22Rv1 (cell line): Measurements from ENCODE around the gene LRRTM2.

ENCODE experiments used
- H3K27ac ChIP-seq: fragments of 450-650 bp; 2 replicates; pipeline ENCODE4 v1.5.1; 2017
- ZFX ChIP-seq: fragments of 450-650 bp; IDR thresholded peaks from 2 replicates; pipeline ENCODE4 v1.6.1; 2017; ENCODE audit warnings: antibody characterized with exemption, borderline replicate concordance
- TF ChIP-seq, protein P1 (sequence below): fragments of 450-650 bp; IDR thresholded peaks from 2 replicates; pipeline ENCODE4 v1.5.1; 2017; ENCODE audit warnings: mild to moderate bottlenecking

The LRRTM2 gene

GRCh38 chr5:138884094-138884493, 9.0 kb upstream of the LRRTM2 start:
- H3K27ac ChIP-seq, result no peak overlapping the region
- TF ChIP-seq ZFX, result no peak
- TF ChIP-seq, protein P1, sequence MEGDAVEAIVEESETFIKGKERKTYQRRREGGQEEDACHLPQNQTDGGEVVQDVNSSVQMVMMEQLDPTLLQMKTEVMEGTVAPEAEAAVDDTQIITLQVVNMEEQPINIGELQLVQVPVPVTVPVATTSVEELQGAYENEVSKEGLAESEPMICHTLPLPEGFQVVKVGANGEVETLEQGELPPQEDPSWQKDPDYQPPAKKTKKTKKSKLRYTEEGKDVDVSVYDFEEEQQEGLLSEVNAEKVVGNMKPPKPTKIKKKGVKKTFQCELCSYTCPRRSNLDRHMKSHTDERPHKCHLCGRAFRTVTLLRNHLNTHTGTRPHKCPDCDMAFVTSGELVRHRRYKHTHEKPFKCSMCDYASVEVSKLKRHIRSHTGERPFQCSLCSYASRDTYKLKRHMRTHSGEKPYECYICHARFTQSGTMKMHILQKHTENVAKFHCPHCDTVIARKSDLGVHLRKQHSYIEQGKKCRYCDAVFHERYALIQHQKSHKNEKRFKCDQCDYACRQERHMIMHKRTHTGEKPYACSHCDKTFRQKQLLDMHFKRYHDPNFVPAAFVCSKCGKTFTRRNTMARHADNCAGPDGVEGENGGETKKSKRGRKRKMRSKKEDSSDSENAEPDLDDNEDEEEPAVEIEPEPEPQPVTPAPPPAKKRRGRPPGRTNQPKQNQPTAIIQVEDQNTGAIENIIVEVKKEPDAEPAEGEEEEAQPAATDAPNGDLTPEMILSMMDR, result no peak

DNA sequence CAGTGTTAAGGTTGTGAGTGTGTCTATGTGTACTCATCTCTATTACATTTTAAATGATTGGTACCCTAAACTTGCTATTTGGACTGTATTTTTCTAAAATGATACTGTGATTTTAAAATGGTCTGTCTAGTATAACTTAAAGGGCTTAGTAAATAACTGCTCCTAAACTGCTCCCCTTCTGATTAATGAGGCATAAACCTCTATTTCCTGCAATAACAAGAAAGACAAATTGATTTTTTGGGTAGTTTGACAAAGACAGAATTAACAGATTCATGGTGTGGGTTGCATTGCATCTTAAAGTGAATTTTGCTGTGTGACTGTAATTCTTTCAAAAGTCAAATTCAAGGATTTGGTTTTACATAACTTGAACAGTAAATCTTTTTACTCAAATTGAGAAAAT, 8.1 kb upstream of the LRRTM2 start:
- TF ChIP-seq, protein P1, result no peak
- no peak for TF ChIP-seq ZFX
- H3K27ac ChIP-seq, result no peak overlapping the region

DNA sequence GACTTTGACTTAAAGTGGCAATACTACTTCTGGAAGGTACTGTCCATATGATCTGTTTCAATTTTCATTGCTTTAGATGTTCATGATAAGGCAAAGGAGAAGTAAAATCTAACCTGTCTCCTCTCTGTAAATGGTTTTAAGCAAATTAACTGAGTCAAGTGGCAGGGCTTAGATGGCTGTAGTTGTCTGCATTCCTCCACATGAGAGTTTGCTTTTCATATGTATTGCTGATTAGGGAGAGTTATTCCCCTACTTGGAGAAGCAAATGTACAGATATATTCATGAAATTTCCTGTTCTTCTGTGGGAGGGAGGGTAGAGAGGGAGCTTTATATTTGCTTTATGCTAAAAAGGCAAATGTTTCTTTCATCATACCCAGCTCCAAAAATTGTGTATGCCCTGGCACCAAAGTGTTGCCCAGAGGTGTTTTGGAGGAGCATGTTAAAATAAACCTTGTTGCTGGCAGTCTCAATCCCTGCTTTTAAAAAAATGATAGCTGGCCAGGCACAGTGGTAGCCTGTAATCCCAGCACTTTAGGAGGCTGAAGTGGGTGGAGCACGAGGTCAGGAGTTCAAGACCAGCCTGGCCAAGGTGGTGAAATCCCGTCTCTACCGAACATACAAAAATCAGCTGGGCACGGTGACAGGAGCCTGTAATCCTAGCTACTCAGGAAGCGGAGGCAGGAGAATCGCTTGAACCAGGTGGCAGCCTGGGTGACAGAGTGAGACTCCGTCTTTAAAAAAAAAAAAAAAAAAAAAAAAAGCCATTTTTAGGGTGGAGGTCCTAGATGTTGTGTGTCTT, 3.5 kb upstream of the LRRTM2 start:
- H3K27ac ChIP-seq, result no peak overlapping the region
- no peak for TF ChIP-seq ZFX
- TF ChIP-seq, protein P1, result no peak

GRCh38 chr5:138876811-138877210, 1.7 kb upstream of the LRRTM2 start:
- TF ChIP-seq, protein P1, result no peak
- no peak for TF ChIP-seq ZFX
- H3K27ac ChIP-seq, result no peak overlapping the region

DNA sequence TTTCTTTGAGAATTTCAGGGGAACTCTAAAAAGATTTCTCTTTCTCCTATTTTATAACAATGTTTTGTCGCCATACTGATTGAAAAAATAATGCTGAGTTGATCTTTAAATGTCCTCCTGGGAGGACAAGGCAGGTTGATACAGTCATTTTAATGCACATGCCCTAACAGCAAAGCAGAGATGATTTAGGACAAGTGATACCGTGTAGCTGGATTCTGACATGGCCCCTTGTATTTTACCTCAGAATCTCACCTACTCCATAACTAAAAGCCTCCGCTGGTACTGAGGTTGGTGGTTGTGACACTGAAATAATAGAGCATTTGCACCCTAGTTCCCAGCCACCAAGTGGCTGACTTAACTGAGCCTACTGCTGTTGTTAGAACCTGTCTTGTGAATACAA, 811 bp upstream of the LRRTM2 start:
- no peak overlapping the region for H3K27ac ChIP-seq
- no peak for TF ChIP-seq ZFX
- TF ChIP-seq, protein P1, result no peak

DNA sequence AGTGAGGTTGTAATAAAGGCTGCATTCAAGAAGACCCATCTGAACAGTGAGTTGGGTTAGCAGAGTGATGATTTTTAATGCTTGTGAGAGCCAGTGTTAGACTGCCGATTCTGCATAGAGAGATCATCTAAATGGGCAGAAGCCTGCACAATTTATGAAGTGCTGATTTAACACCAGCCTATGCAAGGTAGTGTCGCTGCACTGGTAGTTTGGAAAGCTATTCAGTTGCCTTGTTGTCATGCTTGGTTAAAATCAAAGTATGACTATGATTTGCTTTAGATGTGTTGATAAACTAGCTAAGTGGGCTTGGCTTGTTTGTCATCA, 379 bp upstream of the LRRTM2 start:
- TF ChIP-seq, protein P1, result no peak
- no peak for TF ChIP-seq ZFX
- no peak overlapping the region for H3K27ac ChIP-seq

GRCh38 chr5:138874241-138874640, 894 bp downstream of the LRRTM2 start:
- TF ChIP-seq, protein P1, result no peak
- H3K27ac ChIP-seq, result no peak overlapping the region
